DND-41 (cell line): ENCODE data around the gene NCF2.

Experiments used
- ATAC-seq: fragments of 200-7000 bp; cut with Tn5 transposase; 3 replicates; pipeline ENCODE4 v1.9.1; 2021; ENCODE audit warnings: low read depth; ENCODE audit not compliant: insufficient read depth
- DNase-seq: peaks from one replicate; pipeline ENCODE4 v3.0.0-alpha.2; 2020
- H2AFZ ChIP-seq: 2 replicates; pipeline ENCODE4 v1.6.0; 2012; ENCODE audit warnings: low read depth, low read length
- H3K27ac ChIP-seq: 2 replicates; pipeline ENCODE4 v1.5.1; 2012; ENCODE audit warnings: low read length, inconsistent platforms
- H3K27me3 ChIP-seq: fragments of 200-600 bp; sonication (generic); 2 replicates; pipeline ENCODE4 v1.6.0; 2012; ENCODE audit warnings: low read length, mild to moderate bottlenecking, inconsistent platforms; ENCODE audit not compliant: insufficient read depth, poor library complexity
- H3K36me3 ChIP-seq: 2 replicates; pipeline ENCODE4 v1.5.1; 2012; ENCODE audit warnings: low read length, inconsistent platforms; ENCODE audit not compliant: insufficient read depth
- H3K4me1 ChIP-seq: 2 replicates; pipeline ENCODE4 v1.5.1; 2012; ENCODE audit warnings: mild to moderate bottlenecking, low read length; ENCODE audit not compliant: insufficient read depth
- H3K4me2 ChIP-seq: 2 replicates; pipeline ENCODE4 v1.6.0; 2012; ENCODE audit warnings: mild to moderate bottlenecking, moderate library complexity, low read length, inconsistent platforms; ENCODE audit not compliant: insufficient read depth
- H3K4me3 ChIP-seq, 2 experiments: fragments of 200-600 bp in 1 of 2; shearing (Covaris generic) in 1 of 2; 2 replicates each; pipeline ENCODE4 v1.5.1; 2012 to 2016; ENCODE audit warnings: inconsistent platforms in 2 of 2, low read length in 2 of 2, mild to moderate bottlenecking in 2 of 2, low read depth in 1 of 2, moderate library complexity in 1 of 2
- H3K79me2 ChIP-seq: 2 replicates; pipeline ENCODE4 v1.6.0; 2012; ENCODE audit warnings: low read length, inconsistent platforms; ENCODE audit not compliant: insufficient read depth
- H3K9ac ChIP-seq: 2 replicates; pipeline ENCODE4 v1.6.0; 2012; ENCODE audit warnings: low read depth, mild to moderate bottlenecking, inconsistent platforms, low read length, moderate library complexity
- H3K9me3 ChIP-seq: 2 replicates; pipeline ENCODE4 v1.5.1; 2012; ENCODE audit warnings: low read length, moderate library complexity, mild to moderate bottlenecking, inconsistent platforms; ENCODE audit not compliant: insufficient read depth, severe bottlenecking
- H4K20me1 ChIP-seq: 2 replicates; pipeline ENCODE4 v1.6.0; 2012; ENCODE audit warnings: low read length; ENCODE audit not compliant: insufficient read depth
- EZH2 ChIP-seq: IDR thresholded peaks from 3 replicates; pipeline ENCODE4 v1.6.1; 2012; ENCODE audit warnings: borderline replicate concordance, low read depth, mild to moderate bottlenecking, moderate library complexity, low read length, inconsistent platforms; ENCODE audit not compliant: severe bottlenecking
- TF ChIP-seq, protein P1 (sequence below): IDR thresholded peaks from 2 replicates; pipeline ENCODE4 v1.5.1; 2012; ENCODE audit warnings: borderline replicate concordance, low read length, moderate library complexity, mild to moderate bottlenecking; ENCODE audit not compliant: poor library complexity, severe bottlenecking; ENCODE audit errors: extremely low read depth

NCF2 gene

DNA sequence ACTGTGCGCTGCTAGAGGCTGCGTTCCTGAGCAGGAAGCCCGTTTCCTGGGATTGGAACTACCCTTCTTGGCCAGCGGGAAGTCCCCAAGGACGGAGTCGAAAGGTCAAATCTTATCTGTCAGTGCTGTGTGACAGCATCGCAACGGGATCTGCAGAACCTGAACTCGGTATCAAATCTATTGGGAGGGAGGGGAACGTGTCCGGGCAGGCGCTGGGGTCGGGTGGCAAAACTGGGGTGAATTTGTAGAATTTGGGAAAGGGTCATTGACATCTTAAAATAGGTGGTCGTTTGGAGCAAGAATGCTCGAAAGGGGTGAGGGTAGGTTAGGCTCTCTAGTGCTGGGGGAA lies 46.0 kb upstream of the NCF2 start:
- Histone ChIP-seq H3K9ac (peak overlapping the region; percentile 95), H3K4me3 (peak overlapping the region; percentile 96 to 99; a peak in 3 of 4 replicates), H3K4me1 (peaks cover 40% of the 10 kb centered on the region), H4K20me1 (peaks cover 20% of the 10 kb centered on the region; the same call in 1 of the 2 replicates), H3K9me3 (no peaks in the 10 kb centered on the region), H3K27me3 (peaks cover 3% of the 10 kb centered on the region), H2AFZ (peak overlapping the region; percentile 92), H3K27ac (peak overlapping the region; percentile 75; the same call in 1 of the 2 replicates), H3K79me2 (peaks cover 42% of the 10 kb centered on the region), H3K36me3 (peaks cover 17% of the 10 kb centered on the region), H3K4me2 (peak overlapping the region; percentile 96)
- ATAC-seq (no peak), DNase-seq (no peak)
- TF ChIP-seq, protein P1, sequence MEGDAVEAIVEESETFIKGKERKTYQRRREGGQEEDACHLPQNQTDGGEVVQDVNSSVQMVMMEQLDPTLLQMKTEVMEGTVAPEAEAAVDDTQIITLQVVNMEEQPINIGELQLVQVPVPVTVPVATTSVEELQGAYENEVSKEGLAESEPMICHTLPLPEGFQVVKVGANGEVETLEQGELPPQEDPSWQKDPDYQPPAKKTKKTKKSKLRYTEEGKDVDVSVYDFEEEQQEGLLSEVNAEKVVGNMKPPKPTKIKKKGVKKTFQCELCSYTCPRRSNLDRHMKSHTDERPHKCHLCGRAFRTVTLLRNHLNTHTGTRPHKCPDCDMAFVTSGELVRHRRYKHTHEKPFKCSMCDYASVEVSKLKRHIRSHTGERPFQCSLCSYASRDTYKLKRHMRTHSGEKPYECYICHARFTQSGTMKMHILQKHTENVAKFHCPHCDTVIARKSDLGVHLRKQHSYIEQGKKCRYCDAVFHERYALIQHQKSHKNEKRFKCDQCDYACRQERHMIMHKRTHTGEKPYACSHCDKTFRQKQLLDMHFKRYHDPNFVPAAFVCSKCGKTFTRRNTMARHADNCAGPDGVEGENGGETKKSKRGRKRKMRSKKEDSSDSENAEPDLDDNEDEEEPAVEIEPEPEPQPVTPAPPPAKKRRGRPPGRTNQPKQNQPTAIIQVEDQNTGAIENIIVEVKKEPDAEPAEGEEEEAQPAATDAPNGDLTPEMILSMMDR: no peak
- TF ChIP-seq EZH2: peak; percentile 54

DNA sequence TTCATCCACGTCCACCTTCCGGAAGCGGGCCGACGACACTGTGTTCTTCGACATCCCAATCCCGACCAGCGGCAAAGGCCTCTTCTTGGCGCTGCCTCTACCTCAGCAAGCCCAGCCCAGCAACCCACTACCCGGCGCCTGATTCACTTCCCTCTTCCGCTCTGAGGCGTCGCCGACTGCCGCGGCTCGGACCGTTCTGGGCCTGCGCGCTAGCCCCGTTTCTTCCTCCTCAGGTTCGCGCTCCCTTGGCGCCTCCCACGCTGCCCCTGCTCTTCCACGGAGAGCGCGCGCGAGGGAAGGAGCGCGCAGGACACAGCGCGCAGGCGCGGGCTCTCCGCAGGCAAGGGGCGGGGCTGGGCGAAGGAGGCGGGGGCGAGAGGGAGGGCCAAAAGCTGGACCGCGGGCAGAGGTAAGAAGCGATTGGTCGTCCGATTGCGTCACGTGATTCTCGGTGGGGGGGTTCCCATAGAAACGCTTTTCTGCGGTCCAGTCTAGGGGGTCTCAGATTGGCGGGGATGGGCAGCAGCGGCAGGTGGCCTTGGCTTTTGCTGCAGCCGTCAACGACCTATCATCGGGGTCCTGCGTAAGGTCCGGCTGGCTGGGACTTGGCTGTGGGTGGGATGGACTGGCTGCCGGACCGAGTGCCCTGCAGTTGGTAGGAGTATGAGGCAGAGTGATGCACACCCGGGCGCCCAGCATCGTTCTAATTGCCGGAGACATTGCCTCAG lies 45.5 kb upstream of the NCF2 start, which contains the start of gene ARPC5:
TSS of gene ARPC5 (minus strand) at position 178 of the 728 bp plus-strand sequence. CDS start at position 54, 124 bp downstream.
- Histone ChIP-seq H2AFZ (peak within 1 kb of the TSS; percentile 92), H3K4me1 (peaks cover 42% of the 10 kb centered on the region), H4K20me1 (peaks cover 22% of the 10 kb centered on the region), H3K79me2 (peaks cover 48% of the 10 kb centered on the region), H3K36me3 (peaks cover 21% of the 10 kb centered on the region), H3K9me3 (no peaks in the 10 kb centered on the region), H3K4me2 (peak within 1 kb of the TSS; percentile 96), H3K27ac (peak within 1 kb of the TSS; percentile 75), H3K9ac (peak within 1 kb of the TSS; percentile 95), H3K4me3 (peak within 1 kb of the TSS; percentile 96 to 99), H3K27me3 (peaks cover 3% of the 10 kb centered on the region)
- DNase-seq (peak; percentile 95), ATAC-seq (peak; percentile 89)
- TF ChIP-seq EZH2: no peak
- TF ChIP-seq, protein P1: no peak

DNA sequence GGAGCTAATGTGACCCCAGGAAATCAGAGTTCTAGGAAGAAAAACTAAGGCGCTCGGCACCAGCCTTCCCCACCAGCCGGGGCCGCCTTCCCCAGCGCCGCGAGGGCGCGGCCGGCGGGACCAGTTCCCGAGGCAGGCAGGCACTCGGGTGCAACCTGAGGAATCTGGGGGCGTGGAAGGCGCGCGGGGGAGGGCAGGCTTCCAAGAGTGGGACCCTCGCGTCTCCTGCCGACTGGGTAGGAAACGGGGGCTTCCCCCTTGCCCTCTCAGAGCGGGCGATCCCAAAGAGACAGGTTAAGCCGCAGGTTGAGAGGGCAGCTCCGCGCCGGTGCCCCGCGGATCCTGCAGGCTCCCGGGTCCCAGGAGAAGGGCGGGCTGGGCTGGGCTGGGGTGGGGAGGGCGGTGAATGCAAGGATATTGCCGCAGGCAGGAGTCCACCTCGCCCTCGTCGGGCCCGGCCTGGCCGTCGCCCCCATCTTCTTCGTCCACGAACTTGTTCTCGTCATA lies 44.9 kb upstream of the NCF2 start:
- peak overlapping the region; percentile 96 for H3K4me2 ChIP-seq
- H3K4me1 ChIP-seq: peaks cover 49% of the 10 kb centered on the region
- H3K27me3 ChIP-seq: peaks cover 3% of the 10 kb centered on the region
- DNase-seq (peak; percentile 34), ATAC-seq (peak; percentile 17)
- peak overlapping the region; percentile 75 for H3K27ac ChIP-seq
- peak overlapping the region; percentile 95 for H3K9ac ChIP-seq
- H3K36me3 ChIP-seq: peaks cover 27% of the 10 kb centered on the region
- H3K79me2 ChIP-seq: peaks cover 54% of the 10 kb centered on the region
- TF ChIP-seq, protein P1: peak; percentile 7
- TF ChIP-seq EZH2: no peak
- peak overlapping the region; percentile 96 to 99 for H3K4me3 ChIP-seq
- H2AFZ ChIP-seq: peak overlapping the region; percentile 92
- peaks cover 26% of the 10 kb centered on the region for H4K20me1 ChIP-seq
- no peaks in the 10 kb centered on the region for H3K9me3 ChIP-seq
